Ishikawa (cell line): ENCODE results near the gene YDJC.
A peak's percentile ranks its signal among the peaks of the same experiment; 100 is the strongest.

Source experiments
- CEBPB ChIP-seq: IDR thresholded peaks from 2 replicates; pipeline ENCODE4 v1.6.1; 2012
- EGR1 ChIP-seq: IDR thresholded peaks from 2 replicates; pipeline ENCODE4 v1.6.1; 2012
- EP300 ChIP-seq: IDR thresholded peaks from 2 replicates; pipeline ENCODE4 v1.6.1; 2012; ENCODE audit warnings: borderline replicate concordance
- FOXM1 ChIP-seq: IDR thresholded peaks from 2 replicates; pipeline ENCODE4 v1.6.1; 2012; ENCODE audit warnings: low read depth, borderline replicate concordance
- NFIC ChIP-seq: IDR thresholded peaks from 2 replicates; pipeline ENCODE4 v1.6.1; 2012
- RAD21 ChIP-seq: IDR thresholded peaks from 2 replicates; pipeline ENCODE4 v1.6.1; 2012; ENCODE audit warnings: low read depth
- TF ChIP-seq, protein P1 (sequence below): IDR thresholded peaks from 2 replicates; pipeline ENCODE4 v1.6.1; 2012

GRCh38 chr22:21646608-21647590 lies 17.1 kb upstream of the YDJC start:
- TF ChIP-seq NFIC (no peak), RAD21 (peak; percentile 92), EP300 (no peak), CEBPB (no peak), EGR1 (no peak), FOXM1 (no peak)
- TF ChIP-seq, protein P1, sequence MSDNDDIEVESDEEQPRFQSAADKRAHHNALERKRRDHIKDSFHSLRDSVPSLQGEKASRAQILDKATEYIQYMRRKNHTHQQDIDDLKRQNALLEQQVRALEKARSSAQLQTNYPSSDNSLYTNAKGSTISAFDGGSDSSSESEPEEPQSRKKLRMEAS: no peak
